OCI-LY7 (cell line): ENCODE results near the gene OR51D1.

ENCODE experiments used
- EZH2phosphoT487 ChIP-seq: fragments of 200-600 bp; sonication (generic); IDR thresholded peaks from 2 replicates; pipeline ENCODE4 v1.6.1; 2018; ENCODE audit warnings: low read depth, borderline replicate concordance, mild to moderate bottlenecking, mixed run types, antibody characterized with exemption, low read length, moderate library complexity, mixed read lengths
- TF ChIP-seq, protein P1 (sequence below): fragments of 200-600 bp; sonication (generic); conservative IDR thresholded peaks from 2 replicates; pipeline ENCODE4 v1.5.1; 2014; ENCODE audit warnings: mild to moderate bottlenecking, antibody characterized with exemption, low read length, moderate library complexity, mixed read lengths

DNA sequence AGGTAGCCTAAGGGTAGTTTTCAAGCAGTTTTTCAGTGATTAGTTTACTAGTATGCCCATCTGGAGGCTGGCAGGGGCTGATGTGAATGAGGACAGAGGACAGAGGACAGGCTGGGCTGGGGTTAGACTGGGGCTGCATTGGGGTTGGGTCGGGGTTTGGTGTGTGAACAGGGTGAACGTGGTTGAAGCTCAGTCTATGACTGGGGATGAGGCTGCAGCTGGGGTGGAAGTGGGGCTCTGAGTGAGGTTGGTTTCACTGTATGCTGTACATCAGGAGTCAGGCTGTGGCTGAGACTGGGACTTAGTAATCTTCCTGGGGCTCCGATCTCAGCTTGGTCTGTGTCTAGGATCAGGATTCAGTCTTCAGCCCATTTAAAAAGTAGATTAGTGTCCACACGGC, 7.0 kb downstream of the OR51D1 start:
- TF ChIP-seq, protein P1, sequence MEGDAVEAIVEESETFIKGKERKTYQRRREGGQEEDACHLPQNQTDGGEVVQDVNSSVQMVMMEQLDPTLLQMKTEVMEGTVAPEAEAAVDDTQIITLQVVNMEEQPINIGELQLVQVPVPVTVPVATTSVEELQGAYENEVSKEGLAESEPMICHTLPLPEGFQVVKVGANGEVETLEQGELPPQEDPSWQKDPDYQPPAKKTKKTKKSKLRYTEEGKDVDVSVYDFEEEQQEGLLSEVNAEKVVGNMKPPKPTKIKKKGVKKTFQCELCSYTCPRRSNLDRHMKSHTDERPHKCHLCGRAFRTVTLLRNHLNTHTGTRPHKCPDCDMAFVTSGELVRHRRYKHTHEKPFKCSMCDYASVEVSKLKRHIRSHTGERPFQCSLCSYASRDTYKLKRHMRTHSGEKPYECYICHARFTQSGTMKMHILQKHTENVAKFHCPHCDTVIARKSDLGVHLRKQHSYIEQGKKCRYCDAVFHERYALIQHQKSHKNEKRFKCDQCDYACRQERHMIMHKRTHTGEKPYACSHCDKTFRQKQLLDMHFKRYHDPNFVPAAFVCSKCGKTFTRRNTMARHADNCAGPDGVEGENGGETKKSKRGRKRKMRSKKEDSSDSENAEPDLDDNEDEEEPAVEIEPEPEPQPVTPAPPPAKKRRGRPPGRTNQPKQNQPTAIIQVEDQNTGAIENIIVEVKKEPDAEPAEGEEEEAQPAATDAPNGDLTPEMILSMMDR = no peak
- TF ChIP-seq EZH2phosphoT487 = no peak
